HuH-7 (cell line): ENCODE results near the gene SMIM44.
"Not testable (repeated sequence)": the region's sequence is repeated elsewhere in the genome, so short reads cannot be mapped to it uniquely, and the experiment has no call there.

ENCODE experiments used
- DNase-seq: peaks from one replicate; pipeline ENCODE4 v3.0.0; 2011; ENCODE audit warnings: low spot score

SMIM44 gene

DNA sequence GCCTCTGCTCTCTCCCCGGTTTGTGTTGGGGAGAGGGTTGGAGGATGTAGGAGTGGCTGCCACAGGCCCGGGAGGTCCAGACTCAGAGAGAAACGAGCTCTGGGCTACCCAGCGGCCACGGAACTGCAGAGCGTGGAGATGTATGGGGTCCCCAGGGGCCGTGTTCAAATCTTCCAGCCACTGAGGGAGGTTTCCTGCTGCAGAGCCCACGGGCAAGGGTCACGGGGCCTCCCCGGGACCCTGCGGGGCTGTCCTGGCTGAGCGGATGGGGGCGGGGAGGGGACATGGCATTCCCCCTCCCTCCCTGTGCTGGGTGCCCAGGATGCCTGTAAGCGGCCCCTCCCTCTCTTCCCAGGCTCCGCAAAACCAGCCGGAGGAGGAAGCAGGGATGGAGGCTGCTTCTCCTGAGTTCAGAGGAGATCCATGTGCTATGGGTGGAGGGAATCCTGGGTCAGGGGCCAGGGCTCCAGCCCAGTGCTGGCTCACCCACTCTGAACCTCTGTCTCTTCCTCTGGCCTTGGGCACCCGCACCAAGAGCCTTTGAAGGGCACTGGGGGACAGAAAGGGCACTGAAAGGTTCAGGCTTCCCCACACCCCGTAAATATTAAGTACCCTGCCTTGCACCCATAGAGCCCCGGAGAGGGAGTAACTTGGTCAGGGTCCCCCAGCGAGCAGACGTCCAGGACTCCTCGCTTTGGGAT, 25.6 kb downstream of the SMIM44 start:
- DNase-seq = no peak

DNA sequence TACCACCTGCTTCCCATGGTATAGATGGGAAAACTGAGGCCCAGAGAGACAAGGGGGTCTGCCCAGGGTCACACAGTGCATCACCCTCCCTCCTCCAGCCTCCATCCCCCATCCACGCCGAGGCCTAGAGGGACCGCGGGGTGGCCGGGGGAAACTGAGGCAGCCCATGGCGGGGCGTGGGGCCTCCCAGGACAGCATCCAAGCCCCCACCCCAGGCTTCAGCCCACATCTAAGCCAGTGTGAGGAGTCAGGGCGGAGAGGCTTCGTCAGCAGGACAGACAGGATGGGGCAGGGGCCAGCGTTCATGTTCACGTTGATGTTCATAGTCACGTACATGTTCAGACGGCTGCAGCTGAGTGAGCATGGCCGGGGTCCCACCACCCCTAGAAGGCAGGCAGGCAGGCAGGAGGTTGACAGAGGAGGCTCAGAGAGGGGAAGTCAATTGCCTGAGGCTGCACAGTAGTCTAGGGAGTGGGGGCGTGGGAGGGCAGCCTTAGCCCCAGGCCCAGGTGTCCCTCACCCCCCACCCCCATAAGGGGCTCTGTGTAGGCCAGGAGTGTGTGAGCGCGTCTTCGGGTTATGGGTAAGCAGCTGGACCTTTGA, 26.2 kb downstream of the SMIM44 start:
- DNase-seq = no peak

DNA sequence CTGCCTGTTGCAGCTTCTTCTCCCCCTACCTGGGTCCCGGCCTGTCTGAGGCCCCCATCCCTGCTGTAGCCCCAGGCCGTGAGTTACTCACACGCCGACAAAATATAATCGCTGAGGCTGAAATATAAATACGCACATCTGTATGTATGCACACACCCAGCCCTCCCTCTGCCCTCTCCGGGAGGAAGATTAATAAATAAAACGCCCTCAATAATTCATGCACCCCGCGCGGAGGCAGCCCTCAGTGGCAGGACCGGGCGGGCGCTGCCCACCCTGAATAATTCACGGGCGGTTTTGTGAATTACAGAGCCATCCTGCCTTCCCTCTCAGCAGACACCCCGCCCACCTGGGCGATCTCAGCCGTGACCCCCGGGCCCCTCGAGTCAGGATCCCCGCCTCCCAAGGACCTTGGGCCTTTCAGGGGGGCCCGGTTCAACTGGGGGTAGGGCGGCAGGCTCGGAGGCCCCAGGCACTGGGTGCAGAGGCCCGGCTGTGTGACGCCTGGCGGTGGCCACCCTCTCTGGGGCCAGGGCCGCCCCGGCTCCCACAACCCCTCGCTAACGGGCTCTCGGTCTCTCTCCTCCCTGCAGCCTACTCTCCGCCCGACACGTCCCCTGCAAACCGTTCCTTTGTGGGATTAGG, 27.2 kb downstream of the SMIM44 start:
- DNase-seq = no peak

DNA sequence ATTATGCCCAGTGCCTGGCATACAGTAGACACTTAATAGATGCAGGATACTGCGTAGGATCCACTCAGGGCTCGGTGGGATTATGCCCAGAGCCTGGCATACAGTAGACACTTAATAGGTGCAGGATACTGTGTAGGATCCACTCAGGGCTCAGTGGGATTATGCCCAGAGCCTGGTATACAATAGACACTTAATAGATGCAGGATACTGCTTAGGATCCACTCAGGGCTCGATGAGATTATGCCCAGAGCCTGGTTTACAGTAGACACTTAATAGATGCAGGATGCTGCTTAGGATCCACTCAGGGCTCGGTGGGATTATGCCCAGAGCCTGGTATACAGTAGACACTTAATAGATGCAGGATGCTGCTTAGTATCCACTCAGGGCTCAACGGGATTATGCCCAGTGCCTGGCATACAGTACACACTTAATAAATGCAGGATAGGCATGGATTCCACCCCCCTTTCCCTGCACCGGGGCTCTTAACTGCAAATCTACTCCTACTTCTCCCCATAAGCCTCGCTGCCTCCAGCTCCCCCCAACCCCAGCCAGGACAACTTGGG, 27.8 kb downstream of the SMIM44 start:
- DNase-seq = no peak

DNA sequence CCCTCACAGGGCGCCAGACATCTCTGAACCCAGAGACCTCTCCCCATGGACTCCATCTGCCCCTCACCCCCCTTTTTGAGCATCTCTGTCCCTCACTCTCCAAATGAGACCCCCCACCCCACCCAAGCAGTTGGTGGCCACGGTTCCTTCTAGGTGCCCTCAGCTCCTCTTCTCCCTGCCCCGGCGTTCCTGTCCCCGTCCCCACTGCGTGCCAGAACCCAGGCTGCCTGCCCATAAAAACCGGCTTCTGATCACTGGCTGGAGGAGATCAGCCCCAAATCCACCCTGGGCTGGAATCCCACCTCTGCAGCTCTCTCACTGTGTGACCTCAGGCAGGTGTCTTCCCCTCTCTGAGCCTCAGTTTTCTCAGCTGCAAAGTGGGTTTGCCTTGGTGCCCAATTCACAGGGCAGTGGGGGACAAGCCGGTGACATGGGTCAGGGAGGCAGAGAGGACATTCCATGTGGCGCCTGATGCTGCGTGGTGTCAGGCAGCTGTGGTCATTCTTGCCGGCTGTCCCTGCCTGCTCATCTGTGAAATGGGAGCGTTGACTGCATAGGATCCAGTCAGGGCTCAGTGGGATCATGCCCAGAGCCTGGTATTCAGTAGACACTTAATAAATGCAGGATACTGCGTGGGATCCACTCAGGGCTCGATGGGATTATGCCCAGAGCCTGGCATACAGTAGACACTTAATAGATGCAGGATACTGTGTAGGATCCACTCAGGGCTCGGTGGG, 28.4 kb downstream of the SMIM44 start:
- no peak for DNase-seq

DNA sequence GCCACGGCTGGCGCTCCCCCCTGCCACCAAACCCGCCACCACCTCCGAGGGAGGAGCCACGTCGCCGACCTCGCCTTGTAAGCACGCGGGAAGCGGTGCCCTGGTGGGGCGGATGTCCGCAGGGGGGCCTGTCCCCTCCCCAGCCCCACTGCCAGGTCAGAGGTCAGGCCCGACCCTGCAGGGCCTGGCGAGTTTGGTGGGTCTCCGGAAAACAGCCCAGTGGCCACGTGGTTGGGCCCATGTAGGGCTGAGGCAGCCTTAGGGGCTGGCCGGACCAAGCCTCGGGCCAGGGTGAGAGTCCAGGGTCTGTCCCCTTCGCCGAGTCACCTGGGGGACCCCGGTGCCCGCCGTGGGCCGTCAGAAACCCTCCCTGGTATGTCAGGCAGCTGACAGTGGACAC, 29.4 kb downstream of the SMIM44 start:
- DNase-seq = no peak

DNA sequence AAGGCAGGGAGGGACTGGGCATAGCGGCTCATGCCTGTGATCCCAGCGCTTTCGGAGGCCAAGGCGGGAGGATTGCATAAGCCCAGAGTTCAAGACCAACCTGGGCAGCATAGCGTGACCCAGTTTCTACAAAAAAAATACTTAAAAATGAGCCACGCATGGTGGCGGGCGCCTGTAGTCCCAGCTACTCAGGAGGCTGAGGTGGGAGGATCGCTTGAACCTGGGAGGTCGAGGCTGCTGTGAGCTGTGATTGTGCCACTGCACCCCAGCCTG, 30.4 kb downstream of the SMIM44 start:
- not testable (repeated sequence) for DNase-seq

DNA sequence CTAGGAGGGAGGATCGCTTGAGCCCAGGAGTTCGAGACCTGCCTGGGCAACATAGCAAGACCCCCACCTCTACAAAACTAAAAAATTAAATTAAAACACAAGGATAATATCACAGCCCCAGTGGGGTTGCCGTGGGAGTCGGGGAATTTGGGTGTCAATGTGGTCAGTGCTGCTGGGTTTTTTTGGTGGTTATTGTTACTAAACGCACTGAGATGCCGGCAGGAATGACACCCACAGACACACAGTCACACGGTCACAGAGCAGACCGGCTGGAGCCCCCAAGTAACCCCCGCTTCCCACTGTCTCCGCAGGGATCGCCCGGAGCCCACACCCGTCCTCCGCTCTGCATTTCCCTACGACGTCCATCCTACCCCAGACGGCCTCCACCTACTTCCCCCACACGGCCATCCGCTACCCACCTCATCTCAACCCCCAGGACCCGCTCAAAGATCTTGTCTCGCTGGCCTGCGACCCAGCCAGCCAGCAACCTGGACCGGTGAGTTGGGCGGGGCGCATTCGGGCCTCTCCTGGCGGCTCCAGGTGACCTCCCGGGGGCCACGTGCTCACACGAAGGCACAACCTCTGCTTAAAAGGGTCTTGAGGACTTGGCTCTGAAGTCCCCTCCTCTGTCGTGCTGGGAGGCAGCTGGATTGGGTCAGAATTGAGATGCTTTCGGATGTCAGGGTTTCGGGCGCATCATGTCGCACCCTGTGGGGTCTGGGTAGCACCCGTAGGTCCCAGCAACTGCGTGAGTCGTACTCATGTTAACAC, 30.9 kb downstream of the SMIM44 start:
- no peak for DNase-seq

DNA sequence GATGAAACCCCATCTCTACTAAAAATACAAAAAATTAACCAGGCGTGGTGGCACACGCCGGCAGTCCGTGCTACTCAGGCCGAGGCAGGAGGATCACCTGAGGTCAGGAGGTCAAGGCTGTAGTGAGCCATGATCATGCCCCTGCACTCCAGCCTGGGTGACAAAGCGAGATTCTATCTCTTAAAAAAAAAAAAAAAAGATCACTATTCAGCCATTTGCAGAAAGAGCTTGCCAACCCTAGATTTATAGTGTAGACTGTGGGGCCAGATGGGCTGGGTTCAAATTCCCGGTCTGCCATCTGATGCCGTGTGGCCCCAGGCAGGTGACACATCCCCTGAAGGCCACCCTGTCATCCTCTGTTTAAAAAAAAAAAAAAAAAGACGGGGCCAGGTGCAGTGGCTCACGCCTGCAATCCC, 31.8 kb downstream of the SMIM44 start:
- no peak for DNase-seq

DNA sequence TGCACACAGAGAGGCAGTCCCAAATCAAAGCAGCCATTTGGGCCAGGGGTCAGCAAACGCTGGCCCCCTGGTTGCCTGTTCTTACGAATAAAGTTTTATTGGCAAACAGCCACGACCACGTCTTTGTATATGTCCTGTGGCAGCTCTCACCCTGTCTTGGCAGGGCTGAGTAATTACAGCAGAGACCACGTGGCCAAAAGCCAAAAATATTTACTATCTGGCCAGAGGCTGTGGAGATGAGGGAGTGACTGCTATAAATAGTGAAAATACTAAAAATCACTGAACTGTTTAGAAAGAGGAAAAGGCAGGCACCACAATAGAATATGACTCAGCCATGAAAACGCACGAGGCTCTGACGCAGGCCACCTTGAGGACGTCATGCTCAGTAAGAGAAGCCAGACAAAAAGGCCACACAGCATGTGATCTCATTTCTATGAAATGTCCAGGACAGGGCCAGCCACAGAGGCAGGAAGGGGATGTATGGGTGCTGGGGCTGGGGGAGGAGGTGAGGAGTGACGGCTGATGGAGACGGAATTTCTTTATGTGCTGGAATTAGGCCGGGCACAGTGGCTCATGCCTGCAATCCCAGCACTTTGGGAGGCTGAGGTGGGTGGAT, 32.3 kb downstream of the SMIM44 start:
- DNase-seq = no peak

DNA sequence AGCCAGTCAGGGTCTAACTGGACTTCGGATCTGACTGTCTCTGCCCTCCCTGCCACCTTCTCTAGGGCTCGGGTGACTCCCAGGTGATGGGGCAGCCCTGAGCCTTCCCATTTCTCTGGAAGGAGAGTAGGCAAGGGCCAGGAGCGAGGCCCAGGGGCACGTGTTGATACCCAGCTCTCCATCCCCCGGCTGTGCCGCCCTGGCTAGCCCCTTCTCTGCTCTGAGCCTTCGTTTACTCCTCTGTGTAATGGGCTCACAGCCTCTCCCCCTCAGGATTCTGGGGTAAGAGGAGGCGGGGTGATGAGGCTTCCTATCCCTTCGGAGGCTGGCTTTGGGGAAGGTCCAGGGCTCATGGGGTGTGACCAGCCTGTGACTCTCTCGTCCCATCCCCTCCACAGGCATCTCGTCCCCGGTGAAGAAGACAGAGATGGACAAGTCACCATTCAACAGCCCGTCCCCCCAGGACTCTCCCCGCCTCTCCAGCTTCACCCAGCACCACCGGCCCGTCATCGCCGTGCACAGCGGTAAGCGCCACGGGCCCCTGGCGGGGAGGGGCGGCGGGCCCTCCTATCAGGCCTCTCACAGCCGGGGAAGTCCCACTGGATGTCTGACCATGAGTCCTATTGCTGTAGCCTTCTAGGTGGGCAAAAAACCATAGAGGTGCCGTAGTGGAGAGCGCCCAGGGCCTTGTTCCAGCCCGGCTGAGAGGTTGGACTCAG, 34.5 kb downstream of the SMIM44 start:
- DNase-seq = no peak

DNA sequence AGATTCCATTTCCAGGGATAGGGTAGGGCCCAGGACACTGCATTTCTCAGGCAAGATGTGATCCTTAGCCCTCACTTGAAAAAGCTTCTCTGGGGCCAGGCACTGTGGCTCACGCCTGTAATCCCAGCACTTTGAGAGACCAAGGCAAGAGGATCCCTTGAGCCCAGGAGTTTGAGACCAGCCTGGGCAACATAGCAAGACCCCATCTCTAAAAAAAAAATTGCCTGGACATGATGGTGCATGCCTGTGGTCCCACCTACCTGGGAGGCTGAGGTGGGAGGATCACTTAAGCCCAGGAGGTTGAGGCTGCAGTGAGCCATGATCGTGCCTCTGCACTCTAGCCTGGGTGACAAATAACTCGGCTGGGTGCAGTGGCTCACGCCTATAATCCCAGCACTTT, 36.6 kb downstream of the SMIM44 start:
- DNase-seq = not testable (repeated sequence)

DNA sequence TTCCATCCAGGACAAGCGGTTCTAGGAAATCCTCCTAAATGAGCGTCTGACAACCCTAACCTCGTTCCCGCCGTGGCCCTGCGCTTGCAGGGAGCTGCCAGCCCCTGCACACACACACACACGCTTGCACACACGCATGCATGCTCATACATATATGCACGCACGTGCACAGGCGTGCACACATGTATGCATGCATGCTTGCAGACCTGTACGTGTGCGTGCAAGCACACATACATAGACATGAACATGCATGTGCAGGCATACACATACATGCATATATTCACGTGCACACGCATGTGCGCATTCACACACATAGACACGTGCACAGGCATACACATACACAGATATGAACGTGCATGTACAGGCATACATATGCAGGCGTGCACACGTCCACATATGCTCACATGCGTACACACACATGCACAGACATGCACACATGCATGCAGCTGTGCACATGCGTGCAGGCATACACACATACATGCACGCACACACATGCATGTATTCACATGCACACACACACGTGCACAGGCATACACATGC, 38.5 kb downstream of the SMIM44 start:
- no peak for DNase-seq

DNA sequence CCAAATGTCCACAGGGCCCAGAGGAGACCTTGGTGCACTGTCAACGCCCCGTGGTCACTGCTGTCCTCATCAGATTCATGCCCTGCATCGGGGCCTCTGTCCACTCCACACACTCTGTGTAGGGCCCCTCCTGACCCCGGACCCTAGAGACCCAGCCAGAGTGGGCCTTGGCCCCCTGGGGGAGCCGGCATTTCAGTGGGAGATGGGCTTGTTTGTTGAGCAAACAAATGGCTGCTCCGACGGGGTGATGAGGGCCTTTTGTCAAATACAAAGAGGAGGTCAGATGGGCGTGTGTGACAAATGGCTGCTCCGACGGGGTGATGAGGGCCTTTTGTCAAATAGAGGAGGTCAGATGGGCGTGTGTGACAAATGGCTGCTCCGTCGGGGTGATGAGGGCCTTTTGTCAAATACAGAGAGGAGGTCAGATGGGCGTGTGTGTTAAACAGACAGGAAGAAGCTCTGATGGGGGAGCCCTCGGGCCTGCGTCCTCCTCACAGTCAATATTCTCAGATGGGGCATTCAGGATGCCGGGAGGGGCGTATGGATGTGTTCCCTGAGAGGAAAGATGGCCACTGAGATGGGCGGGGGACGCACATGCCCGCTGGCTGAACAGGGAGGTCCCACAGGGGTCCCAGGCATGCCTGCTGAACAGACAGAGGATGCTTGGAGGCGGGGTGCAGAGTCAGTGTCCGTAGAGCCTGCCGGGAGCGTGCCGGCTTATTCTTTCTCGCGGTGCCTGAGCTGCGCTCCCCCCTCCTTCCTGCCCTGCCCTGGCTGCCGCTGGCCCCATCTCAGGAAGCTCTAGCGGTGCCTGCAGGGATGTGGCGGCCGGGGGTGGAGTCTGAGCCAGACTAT, 39.2 kb downstream of the SMIM44 start:
- no peak for DNase-seq

DNA sequence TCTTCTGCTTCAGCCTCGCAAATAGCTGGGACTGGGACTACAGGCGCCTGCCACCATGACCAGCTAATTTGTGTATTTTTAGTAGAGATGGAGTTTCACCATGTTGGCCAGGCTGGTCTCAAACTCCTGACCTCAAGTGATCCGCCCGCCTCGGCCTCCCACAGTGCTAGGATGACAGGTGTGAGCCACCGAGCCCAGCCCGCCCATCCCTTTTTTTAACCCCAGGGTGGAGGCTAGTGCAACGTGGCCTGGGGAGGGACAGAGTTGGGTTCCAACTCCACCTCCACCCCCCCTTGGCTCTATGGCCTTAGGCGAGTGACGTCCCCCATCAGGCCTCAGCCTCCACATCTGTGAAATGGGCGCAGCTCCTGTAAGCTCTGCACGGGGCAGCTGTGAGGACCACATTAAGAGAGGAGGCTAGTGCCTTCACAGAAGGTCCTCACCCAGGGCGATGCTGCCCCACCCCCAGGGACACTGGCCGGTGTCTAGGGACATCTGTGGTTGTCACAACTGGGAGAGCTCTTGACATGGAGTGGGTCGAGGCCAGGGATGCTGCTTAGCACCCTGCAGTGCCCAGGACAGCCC, 40.7 kb downstream of the SMIM44 start:
- DNase-seq = no peak

DNA sequence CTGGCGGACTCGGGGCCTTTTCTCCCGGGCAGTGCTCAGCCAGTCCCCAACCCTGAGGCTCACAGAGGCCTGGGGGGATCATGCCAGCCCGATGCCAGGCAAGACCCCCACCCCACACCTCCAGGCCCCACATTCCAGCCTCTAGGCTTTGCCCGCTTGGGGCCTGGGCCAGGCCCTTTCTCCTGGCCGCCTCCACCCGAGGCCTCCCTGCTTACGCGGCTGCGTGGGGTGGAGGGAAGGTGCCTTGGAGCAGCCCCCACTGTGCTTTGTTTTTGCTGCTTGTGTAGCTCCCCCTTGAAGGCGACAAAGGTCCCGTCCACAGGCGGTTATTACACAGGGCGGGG, 41.3 kb downstream of the SMIM44 start:
- no peak for DNase-seq

DNA sequence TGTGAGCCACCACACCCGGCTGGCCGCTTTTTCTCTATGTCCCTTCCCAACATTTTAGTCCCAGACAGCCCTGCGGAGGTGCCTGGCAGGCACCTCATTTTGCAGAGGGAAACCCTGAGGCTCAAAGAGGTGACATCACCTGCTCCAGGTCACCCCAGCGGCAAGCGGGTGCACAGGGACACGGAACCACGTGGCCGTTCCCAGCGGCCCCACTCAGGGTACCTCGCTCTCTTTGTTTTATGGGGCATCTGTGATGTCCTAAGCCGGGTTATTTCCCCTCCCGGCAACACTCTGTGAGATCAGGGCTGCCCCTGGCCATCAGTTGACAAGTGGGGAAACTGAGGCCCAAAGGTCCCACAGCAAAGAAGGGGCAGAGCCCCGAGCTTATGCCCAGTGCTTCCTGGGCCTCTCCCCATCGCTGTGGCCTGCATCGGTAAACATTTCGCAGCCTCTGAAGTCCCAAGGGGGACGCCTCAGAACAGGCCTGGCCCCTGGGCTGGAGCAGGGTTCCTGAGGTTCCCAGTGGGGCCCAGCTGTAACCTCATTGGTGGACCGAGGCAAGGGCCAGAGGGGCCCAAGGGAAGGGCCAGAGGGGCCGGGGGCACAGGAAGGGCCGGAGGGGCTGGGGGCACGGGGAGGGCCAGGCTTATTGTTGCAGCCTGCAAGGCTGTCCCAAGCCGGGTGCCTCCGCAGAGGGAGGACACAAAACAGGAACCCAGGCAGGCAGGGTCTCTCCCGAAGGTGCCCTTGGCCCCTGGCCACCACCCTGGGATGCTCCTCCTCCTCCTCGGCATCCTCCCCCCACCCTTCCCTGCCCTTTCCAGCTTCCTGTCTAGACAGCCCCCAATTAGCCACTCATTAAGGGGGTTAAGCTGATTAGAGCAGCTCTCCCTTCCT, 41.9 kb downstream of the SMIM44 start:
- no peak for DNase-seq

DNA sequence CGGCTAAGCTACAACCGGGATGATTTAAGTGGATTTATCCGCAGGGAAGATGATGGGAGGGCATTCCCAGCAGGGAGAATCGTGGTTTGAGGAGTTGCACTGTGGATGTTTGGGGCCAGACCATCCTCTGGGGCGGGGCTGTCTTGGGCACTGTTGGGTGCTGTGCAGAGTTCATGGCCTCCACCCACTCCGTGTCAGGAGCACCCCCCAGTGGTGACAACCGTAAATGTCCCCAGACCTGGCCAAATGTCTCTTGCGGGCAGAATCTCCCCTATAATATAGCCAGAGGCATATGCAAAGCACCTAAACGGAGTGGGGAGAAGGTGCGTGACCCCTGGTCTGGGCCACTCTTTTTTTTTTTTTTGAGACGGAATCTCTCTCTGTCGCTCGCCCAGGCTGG, 43.2 kb downstream of the SMIM44 start:
- DNase-seq = peak; percentile 86
